Fibroblast of gingiva (primary cell): ENCODE data around the gene RBM28.

Experiments
- DNase-seq: peaks from one replicate; pipeline ENCODE4 v3.0.0-alpha.2; 2011; ENCODE audit warnings: low read depth

The RBM28 gene

DNA sequence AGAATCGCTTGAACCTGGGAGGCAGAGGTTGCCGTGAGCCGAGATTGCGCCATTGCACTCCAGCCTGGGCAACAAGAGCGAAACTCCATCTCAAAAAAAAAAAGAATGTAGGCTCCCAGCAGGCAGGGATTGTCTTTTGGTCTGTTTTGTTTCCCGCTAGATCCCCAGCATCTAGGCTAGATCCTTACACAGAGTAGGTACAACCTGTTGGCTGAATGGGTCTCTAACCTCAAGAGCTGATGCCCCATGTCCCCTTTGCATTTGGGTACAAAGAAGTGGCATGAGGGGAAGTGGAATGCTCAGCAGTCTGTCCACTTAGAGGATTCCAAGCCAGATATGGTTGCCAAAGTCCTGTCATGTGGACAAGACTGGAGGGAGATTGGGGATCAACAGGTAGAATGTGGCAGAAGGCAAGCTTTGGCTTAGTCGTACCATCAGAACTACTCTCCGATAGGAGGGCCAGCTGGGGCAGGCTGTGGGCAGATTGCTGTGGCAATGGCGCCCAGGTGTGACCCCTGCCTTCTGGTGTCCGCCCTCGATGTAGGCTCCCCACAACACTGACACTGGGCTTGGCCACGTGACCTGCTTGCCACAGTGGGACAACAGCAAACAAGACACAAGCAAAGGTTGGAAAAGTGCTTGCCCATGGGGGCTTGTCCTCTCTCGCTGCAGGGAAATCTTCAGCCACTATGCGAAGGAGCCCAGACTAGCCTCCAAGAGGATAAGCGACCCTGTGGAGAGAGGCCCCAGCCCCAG is 81.3 kb downstream of the RBM28 start:
- DNase-seq, result no peak

DNA sequence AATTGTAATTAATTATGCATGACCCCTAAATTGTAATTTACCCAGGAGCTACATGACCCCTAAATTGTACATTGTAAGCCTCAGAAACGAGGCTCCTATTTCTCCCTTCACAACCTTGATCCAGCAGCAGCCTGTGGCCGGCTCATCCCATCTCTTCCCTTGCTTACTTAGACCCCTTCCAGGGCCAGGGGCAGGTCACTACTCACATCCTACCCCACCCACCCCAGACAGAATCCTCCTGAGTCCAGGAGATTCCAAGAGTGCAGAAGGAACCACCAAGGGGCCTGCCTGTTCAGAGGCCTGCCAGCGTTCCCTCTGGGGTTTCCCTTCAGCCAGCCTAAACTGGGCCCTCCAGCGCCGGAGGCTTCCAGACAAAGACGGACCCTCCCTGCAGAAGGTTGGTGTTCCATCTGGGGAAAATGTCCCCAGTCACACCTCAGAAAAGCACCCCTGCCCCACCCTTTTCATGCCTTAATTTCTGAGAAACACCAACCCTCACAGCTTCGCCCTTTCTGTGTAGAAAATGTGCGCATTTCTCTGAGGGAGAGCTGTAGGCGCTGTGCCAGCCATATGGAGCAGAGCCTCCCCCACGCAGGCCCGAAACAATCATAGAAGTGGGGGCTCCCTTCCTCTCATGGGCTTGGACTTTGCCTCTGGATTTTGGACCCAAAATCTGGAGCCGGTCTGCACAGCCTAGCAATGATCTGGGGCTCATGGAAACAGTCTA is 83.5 kb downstream of the RBM28 start:
- no peak for DNase-seq

DNA sequence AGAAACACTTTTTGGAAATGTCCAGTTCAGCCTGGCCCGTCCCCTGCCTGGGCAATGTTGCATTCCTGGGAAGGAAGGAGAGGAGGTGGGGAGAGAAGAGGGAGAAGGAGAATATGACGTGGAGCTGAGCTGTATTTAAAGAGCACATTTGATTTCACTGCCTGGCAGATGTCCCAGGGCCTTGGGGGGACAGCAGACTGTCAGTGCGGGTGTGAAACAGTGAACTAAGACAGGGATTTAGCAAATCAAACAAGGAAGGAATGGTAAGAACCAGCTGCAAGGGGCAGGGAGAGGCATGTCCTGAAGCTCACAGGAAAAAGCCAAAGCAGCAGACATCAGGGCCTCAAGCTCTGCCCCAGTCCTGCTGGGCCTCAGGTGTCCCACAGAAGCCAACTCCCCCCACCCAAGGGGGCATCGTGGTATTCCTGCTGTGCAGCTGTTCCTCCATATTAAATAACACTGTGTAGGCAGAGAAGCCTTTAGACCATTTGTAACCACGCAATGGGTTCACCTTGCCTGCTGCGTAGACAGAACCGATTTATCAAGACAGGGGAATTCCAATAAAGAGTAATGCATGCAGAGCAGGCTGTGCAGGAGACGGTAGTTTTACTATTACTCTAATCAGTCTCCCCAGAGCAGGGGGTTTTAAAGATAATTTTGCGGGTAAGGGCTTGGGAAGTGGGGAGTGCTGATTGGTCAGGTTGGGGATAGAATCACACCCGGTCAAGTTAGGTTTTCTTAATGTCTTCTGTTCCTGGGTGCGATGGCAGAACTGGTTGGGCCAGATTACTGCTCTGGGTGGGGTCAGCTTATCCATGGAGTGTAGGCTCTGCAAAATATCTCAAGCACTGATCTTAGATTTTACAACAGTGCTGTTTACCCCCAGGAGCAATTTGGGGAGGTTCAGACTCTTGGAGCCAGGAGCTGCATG is 84.3 kb downstream of the RBM28 start:
- DNase-seq, result no peak

DNA sequence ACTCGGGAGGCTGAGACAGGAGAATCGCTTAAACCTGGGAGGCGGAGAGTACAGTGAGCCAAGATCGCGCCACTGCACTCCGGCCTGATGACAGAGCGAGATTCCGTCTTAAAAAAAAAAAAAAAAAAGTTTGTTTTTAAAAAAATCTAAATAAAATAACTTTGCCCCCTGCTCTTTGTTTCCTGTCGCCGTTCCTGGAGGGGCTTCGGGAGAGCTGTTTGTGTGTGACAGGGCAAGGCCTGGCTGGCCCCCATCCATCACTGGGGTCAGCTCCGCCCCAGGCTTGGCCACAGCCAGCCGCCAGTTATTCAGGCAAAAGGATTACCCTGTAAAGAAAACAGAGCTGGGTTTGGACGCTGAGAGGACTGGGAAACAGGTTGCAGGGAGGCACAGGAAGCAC is 86.2 kb downstream of the RBM28 start:
- DNase-seq, result no peak

- no peak for DNase-seq
These were observed 88.4 kb downstream of the RBM28 start for GRCh38 chr7:128255271-128255670.

GRCh38 chr7:128254470-128254869 is 89.2 kb downstream of the RBM28 start:
- DNase-seq, result no peak

- no peak for DNase-seq
These were observed 90.0 kb downstream of the RBM28 start for GRCh38 chr7:128253701-128254100.

GRCh38 chr7:128251337-128251736 is 92.4 kb downstream of the RBM28 start:
- DNase-seq, result no peak
